Fibroblast of mammary gland (primary cell): ENCODE measurements around the gene SPNS3.

Experiments
- DNase-seq: peaks from one replicate; pipeline ENCODE4 v3.0.0-alpha.2; 2010; ENCODE audit warnings: low read depth
- H3K4me3 ChIP-seq: 2 replicates; pipeline ENCODE4 v1.5.1; 2011; ENCODE audit warnings: low read depth, mild to moderate bottlenecking, low read length, moderate library complexity; ENCODE audit not compliant: control insufficient read depth
- TF ChIP-seq, protein P1 (sequence below): conservative IDR thresholded peaks from 2 replicates; pipeline ENCODE4 v1.5.1; 2011; ENCODE audit warnings: low read depth, low read length, inconsistent platforms; ENCODE audit not compliant: control insufficient read depth, insufficient read depth

SPNS3 gene

DNA sequence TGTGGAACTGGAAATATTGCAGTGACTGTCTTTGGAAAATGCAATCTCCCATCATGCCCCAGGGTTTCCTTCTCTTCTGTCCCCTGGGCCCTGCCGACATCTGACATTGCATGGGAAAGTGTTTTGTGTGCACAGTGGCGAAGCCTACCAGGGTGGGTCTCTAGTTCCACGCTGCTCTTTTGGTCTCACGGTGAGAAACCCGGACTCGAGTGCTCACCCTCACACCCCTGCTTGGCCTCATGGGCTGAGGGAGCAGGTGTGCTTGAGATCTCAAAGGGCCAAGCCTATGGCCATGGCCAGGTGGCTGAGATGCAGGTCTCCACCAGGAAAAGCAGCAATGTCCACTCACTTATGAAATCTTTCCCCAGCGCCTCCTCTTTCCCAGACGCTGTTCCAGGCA, 32.0 kb downstream of the SPNS3 start:
- no peak overlapping the region for H3K4me3 ChIP-seq
- TF ChIP-seq, protein P1, sequence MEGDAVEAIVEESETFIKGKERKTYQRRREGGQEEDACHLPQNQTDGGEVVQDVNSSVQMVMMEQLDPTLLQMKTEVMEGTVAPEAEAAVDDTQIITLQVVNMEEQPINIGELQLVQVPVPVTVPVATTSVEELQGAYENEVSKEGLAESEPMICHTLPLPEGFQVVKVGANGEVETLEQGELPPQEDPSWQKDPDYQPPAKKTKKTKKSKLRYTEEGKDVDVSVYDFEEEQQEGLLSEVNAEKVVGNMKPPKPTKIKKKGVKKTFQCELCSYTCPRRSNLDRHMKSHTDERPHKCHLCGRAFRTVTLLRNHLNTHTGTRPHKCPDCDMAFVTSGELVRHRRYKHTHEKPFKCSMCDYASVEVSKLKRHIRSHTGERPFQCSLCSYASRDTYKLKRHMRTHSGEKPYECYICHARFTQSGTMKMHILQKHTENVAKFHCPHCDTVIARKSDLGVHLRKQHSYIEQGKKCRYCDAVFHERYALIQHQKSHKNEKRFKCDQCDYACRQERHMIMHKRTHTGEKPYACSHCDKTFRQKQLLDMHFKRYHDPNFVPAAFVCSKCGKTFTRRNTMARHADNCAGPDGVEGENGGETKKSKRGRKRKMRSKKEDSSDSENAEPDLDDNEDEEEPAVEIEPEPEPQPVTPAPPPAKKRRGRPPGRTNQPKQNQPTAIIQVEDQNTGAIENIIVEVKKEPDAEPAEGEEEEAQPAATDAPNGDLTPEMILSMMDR: no peak
- DNase-seq: no peak

GRCh38 chr17:4467287-4467686, 33.5 kb downstream of the SPNS3 start:
- no peak overlapping the region for H3K4me3 ChIP-seq
- DNase-seq: no peak
- TF ChIP-seq, protein P1: no peak

DNA sequence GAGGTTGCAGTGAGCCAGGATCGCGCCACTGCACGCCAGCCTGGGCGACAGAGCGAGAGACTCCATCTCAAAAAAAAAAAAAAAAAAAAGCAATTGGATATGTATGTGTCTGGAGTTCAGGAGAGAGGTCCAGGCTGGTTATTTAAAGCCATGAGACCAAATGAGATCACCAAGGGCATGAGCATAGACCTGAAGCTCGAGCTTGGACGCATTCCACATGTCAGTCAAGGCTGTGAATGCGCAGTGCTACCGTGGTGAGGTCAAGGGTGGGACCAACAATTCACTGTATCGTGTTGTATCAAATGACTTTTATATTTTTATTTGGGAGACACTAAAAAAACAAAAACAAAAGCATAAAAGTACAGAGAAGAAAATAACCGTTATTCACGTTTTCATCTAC, 35.8 kb downstream of the SPNS3 start:
- TF ChIP-seq, protein P1: no peak
- DNase-seq: no peak
- no peak overlapping the region for H3K4me3 ChIP-seq

DNA sequence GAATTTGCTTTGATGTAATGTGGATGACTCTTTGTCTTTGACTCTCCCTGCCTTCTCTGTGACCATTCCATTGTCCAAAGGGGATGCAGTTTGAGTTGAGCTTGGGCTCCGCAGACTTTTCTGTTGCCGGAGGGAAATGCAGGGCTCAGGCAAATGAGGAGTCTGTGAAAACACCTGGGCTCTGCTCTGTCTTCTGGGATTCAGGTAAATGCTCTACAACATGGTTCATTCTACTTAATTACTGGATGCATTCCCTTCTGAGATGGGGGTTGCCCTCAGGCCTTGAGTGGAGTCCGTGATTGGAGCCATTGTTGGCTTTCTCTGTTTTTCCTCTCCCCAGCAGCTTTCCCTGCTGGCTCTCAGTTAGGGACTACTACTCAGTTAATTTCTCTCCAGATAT, 38.5 kb downstream of the SPNS3 start:
- TF ChIP-seq, protein P1: no peak
- H3K4me3 ChIP-seq: no peak overlapping the region
- DNase-seq: no peak

GRCh38 chr17:4474093-4474492, 40.4 kb downstream of the SPNS3 start:
- H3K4me3 ChIP-seq: no peak overlapping the region
- DNase-seq: no peak
- TF ChIP-seq, protein P1: no peak

GRCh38 chr17:4475001-4475400, 41.3 kb downstream of the SPNS3 start:
- H3K4me3 ChIP-seq: no peak overlapping the region
- DNase-seq: no peak
- TF ChIP-seq, protein P1: no peak

- no peak for DNase-seq
- TF ChIP-seq, protein P1: no peak
- no peak overlapping the region for H3K4me3 ChIP-seq
Measured at GRCh38 chr17:4475463-4475862, 41.7 kb downstream of the SPNS3 start.
